ENCODE results near the gene ITPK1.

- TF ChIP-seq POLR2A (IDR thresholded peaks at IDR 0.05) (no peak), CTCF (IDR thresholded peaks at IDR 0.05) (no peak)
Observed at GRCh38 chr14:92988786-92989755, 126.7 kb downstream of the ITPK1 start.

Data from thyroid gland (tissue), 4 donors.